NCI-H2107 treated with DMSO at 0.1 percent for 48 hours (cell line): ENCODE results near the gene DBNL.

Experiments used
- DNase-seq: peaks from one replicate; lab custom pipeline; 2025; ENCODE audit not compliant: unreplicated experiment; lab: John Stamatoyannopoulos, UW

Gene DBNL

DNA sequence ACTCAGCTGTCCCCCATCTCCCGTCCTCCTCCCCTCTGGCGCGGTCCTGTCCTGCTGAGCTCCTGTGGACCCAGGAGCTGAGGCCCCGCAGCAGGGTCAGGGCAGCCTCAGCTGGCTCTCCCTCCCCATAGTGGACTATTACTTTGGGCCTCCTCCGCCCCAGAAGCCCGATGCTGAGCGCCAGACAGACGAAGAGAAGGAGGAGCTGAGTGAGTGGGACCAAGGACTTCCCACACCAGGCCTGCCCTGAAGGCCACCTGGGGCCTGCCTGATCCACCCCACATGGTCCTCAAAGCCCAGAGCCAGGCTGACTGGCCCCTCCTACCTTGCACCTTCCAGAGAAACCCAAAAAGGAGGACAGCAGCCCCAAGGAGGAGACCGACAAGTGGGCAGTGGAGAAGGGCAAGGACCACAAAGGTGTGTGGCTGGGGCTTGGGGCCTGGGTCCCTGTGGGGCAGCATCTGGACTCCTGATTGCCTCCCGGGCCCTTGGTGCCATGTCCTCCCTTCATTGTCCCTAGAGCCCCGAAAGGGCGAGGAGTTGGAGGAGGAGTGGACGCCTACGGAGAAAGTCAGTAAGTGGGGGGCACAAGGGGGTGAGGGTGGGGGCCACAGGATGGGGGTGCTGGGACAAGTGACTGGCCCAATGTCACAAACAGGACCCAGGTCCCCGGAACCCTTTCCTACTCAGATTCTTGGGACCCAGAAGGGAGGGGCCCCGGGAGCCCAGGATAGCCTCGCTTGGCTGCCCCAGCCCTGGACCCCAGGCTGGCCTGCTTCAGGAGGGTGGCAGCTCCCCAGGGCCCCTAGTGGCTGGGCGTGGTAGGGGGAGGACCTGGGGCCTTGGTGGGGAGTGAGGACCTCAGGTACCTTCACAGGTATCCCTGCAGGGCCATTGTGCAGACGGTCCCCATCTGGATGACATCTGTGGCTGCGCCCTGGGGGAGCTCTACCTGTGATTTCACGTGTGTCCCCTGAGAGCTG is 64.6 kb downstream of the DBNL start:
- no peak for DNase-seq

- DNase-seq: no peak
These were observed 65.5 kb downstream of the DBNL start for GRCh38 chr7:44109991-44110390.

DNA sequence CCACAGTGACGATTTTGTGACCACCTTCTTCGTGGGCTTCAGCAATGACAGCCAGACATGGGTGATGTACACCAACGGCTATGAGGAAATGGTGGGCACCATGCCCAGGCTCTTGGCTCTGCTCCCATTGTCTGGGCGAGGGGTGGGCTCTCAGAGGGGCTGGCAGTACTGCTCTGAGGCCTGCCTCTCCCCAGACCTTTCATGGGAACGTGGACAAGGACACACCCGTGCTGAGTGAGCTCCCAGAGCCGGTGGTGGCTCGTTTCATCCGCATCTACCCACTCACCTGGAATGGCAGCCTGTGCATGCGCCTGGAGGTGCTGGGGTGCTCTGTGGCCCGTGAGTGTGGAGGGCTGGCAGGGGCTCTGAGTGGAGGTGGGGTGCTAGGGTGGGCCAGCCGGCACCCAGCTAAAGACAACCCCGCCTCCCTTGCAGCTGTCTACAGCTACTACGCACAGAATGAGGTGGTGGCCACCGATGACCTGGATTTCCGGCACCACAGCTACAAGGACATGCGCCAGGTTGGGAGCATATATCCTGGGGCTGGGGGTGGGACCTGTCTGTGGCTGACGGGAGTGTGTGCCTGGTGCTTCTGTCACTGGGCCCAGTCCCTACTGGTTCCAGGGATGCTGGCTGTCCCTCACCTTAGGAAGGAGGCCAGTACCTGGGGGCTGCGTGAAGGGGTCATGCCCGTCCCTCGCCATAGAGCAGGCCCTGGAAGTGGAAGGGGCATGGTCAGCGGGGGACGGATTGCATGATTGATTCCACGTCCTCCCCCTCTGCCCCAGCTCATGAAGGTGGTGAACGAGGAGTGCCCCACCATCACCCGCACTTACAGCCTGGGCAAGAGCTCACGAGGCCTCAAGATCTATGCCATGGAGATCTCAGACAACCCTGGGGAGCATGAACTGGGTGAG is 66.5 kb downstream of the DBNL start:
- DNase-seq: no peak
